ENCODE measurements around the gene UBLCP1. TPM values are rescaled to one million over a fixed set of nuclear protein-coding genes. Genes with fewer than 3 reads are reported as not detected.

Gene UBLCP1
- total RNA-seq, 4 donors from 2014 or later, result 17.7 to 20.9 (median 18.8) TPM

- Histone ChIP-seq H3K9me3 (no peaks in the 10 kb centered on the region), H3K27me3 (no peaks in the 10 kb centered on the region), H3K4me1 (no peaks in the 10 kb centered on the region), H3K4me3 (no peak overlapping the region), H3K36me3 (no peaks in the 10 kb centered on the region), H3K27ac (no peak overlapping the region)
- 56% methylated on average over 4 of the region's 4 CpGs for WGBS
- no peak for DNase-seq (ENCODE audit: low spot score in 2 of 2)
- TF ChIP-seq POLR2A (IDR thresholded peaks at IDR 0.05) (no peak), EP300 (IDR thresholded peaks at IDR 0.05) (no peak), POLR2AphosphoS5 (IDR thresholded peaks at IDR 0.05) (no peak), CTCF (IDR thresholded peaks at IDR 0.05) (no peak)
Observed at GRCh38 chr5:159242656-159243055, 20.4 kb upstream of the UBLCP1 start.

GRCh38 chr5:159243385-159243784, 19.7 kb upstream of the UBLCP1 start:
- TF ChIP-seq POLR2A (IDR thresholded peaks at IDR 0.05), result no peak
- no peak for TF ChIP-seq CTCF (IDR thresholded peaks at IDR 0.05)
- no peak for TF ChIP-seq EP300 (IDR thresholded peaks at IDR 0.05)
- no peak for TF ChIP-seq POLR2AphosphoS5 (IDR thresholded peaks at IDR 0.05)

GRCh38 chr5:159244163-159244562, 18.9 kb upstream of the UBLCP1 start:
- 81% methylated on average over 3 of the region's 3 CpGs for WGBS
- H3K4me3 ChIP-seq, result no peak overlapping the region

More at GRCh38 chr5:159243385-159243784, 19.7 kb upstream of the UBLCP1 start:
- Histone ChIP-seq H3K27me3 (no peaks in the 10 kb centered on the region), H3K9me3 (no peaks in the 10 kb centered on the region), H3K4me3 (no peak overlapping the region), H3K4me1 (no peaks in the 10 kb centered on the region), H3K36me3 (no peaks in the 10 kb centered on the region), H3K27ac (no peak overlapping the region)
- no peak for DNase-seq (ENCODE audit: low spot score in 2 of 2)

GRCh38 chr5:159244890-159245289, 18.2 kb upstream of the UBLCP1 start:
- Histone ChIP-seq H3K4me3 (no peak overlapping the region), H3K27ac (no peak overlapping the region)

More at GRCh38 chr5:159244163-159244562, 18.9 kb upstream of the UBLCP1 start:
- no peaks in the 10 kb centered on the region for H3K4me1 ChIP-seq
- DNase-seq (ENCODE audit: low spot score in 2 of 2), result no peak
- H3K27me3 ChIP-seq, result peaks cover 2% of the 10 kb centered on the region
- TF ChIP-seq CTCF (IDR thresholded peaks at IDR 0.05) (no peak), POLR2AphosphoS5 (IDR thresholded peaks at IDR 0.05) (no peak), POLR2A (IDR thresholded peaks at IDR 0.05) (no peak), EP300 (IDR thresholded peaks at IDR 0.05) (no peak)
- no peaks in the 10 kb centered on the region for H3K36me3 ChIP-seq
- no peak overlapping the region for H3K27ac ChIP-seq
- H3K9me3 ChIP-seq, result no peaks in the 10 kb centered on the region

GRCh38 chr5:159249158-159249557, 13.9 kb upstream of the UBLCP1 start:
- Histone ChIP-seq H3K4me1 (no peaks in the 10 kb centered on the region), H3K4me3 (no peak overlapping the region), H3K36me3 (no peaks in the 10 kb centered on the region), H3K9me3 (no peaks in the 10 kb centered on the region), H3K27ac (no peak overlapping the region), H3K27me3 (peaks cover 6% of the 10 kb centered on the region)
- 81% methylated on average over 2 of the region's 2 CpGs for WGBS
- no peak for DNase-seq (ENCODE audit: low spot score in 2 of 2)
- TF ChIP-seq EP300 (IDR thresholded peaks at IDR 0.05), result no peak
- TF ChIP-seq CTCF (IDR thresholded peaks at IDR 0.05), result no peak
- no peak for TF ChIP-seq POLR2A (IDR thresholded peaks at IDR 0.05)

More at GRCh38 chr5:159244890-159245289, 18.2 kb upstream of the UBLCP1 start:
- TF ChIP-seq POLR2A (IDR thresholded peaks at IDR 0.05), result no peak
- no peak for TF ChIP-seq CTCF (IDR thresholded peaks at IDR 0.05)
- no peak for TF ChIP-seq POLR2AphosphoS5 (IDR thresholded peaks at IDR 0.05)
- no peak for TF ChIP-seq EP300 (IDR thresholded peaks at IDR 0.05)
- Histone ChIP-seq H3K27me3 (peaks cover 6% of the 10 kb centered on the region), H3K9me3 (no peaks in the 10 kb centered on the region), H3K4me1 (no peaks in the 10 kb centered on the region), H3K36me3 (no peaks in the 10 kb centered on the region)
- DNase-seq (ENCODE audit: low spot score in 2 of 2), result no peak
